ENCODE measurements around the gene FHOD3.

The FHOD3 gene

DNA sequence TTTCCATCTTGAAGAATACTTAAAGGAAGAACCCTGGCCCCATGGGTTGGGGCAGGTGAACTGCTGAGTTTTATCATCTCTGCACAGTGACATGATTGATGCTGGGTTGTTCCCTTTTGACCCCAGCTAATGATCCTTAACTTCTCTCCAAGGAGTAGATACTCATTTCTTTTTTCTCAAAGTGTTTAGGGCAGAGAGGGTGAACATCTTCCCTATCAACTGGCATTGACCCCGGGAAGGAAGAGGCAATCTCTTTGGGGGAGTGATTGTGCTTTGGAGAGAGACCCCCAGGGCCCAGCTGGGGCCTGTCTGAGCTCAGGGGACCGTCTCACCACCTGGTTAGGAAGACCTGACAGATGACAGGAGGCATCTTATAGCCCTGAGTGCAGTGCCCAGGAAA lies 190.6 kb downstream of the FHOD3 start:
- no peak for DNase-seq

DNA sequence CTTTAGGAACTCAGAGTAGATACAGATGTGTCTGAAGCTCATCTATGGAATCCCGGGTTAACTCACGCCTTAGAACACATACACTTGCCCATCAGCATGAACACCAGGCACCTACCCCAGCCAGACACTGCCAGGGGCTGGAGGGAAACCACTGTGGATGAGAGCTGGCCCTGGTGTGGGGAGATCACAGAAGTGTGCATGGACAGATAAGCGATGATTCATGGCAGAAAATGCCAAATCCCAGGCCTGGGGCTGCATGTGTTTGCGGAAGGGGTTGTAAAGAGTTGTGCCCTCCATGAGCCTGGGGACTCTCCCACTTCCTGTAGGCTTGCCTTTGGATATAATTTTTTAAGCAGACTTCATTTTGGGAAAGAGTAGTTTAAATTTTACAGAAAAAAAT lies 193.4 kb downstream of the FHOD3 start:
- DNase-seq = no peak

DNA sequence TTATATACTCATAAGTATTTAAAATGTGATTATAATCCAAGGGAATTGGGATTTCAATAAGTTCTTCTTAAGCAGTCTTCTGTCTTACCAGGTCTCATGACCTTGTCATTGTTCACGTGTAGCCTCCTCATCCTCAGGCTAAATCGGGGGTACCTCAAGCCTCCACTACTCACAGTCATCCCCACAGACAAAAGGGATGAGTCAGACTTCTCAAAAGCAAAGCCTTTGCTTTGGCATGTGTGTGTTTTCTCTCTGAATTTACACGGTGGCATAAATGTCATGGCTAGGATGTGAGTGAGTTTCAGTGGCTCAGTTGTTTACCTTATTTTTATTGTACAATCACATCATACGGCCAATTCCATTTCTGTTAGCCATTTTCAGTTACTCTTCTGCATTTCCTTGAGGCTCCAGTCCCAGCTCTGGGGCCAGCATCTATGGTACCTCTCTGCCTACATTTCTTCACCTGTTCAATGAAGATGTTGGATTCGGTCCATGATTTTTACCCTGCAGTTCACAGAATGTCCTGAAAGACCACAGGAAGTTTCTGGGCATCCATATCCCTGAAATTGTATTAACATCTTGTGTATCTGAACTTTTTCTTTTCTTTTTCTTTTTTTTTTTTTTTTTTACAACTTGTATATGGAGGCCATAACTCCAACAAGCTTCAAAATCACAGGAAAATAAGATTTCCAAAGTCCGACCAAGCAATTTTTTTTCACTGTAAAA lies 195.3 kb downstream of the FHOD3 start:
- no peak for DNase-seq

DNA sequence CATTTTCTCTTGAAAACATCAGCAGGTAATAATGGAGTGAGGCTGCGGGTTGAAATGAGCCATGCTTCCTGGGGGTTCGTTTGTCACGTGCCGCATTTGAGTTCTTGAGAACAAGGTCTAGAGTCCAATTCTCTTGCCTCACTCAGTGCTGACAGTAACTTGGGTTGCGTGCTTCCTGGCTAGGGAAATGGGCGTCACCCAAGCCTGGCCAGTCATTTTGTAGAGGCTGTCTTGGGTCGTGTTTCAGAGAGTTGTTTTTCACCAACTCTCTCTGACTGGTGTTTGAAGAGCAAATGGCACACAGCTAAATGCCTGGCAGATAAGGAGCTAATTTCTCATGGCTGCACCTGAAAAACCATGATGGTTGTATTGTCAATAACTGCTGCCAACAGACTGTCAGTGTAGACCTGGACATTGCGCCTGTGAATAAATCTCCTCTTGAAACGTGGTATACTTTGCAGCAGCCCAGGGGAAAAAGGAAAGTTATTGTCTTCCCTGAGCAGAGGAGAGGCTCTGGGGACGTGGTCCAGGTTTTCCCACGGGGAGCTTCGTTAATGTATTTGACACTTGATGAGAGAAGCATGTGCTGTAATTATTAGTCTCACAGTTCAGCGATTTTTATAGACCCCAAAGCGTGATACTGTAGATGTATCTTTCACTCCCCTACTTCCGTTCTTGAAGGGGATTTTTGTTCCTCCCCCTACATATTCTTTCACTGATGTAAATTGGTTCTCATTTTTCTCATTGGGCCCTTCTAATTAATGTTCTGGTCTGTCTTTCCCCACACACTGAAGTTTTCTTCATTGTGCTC lies 196.0 kb downstream of the FHOD3 start:
- DNase-seq = no peak

DNA sequence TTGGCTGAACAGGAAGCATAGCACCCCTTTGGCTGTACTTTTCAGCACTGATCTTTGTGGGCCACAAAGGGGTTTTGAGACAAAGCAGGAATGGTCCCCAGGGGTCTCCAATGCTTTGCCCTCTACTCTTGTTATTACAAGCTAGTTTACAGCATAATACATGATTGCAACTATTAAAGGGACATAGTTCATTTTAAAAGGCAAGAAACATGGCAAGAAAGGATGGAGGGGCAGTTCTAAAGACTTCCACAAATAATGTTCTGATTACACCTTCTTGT lies 196.6 kb downstream of the FHOD3 start:
- no peak for DNase-seq

DNA sequence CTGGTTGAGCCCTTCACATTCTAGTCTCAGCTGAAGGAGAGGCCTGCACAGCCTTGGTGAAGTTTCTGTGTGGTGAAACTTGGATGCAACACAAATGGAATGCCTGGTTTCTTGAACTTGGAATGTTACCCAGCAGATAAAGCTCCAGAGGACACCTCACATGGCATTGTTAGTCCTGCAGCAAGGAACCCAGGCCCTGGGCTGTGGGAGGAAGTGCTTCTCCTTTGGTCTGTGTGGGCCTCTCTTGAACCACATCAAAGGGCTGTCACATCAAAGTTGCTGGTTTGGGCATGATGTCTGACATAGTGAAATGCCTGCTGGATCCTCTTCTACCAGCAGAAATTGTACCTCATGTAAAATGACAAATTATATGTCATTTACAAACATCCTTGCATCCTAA lies 198.5 kb downstream of the FHOD3 start:
- no peak for DNase-seq

DNA sequence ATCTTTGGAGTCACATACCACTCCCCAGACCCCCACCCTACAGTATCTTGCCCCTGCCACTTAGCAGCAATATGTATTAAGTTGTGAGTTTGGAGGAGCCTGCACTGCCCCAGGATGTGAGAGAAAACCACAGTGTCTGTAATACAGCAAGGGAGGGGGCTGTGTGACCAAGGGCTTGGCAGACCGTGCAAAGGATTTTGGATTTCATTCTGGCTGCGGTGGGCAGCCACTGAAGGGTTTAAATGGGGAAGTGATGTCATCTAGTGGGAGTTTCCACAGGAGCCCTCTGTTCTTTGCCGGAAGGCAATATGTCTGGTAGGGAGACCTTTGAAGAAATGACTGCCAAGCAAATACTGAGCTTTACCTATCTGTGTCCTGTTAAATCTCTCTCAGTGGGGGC lies 202.4 kb downstream of the FHOD3 start:
- DNase-seq = no peak

DNA sequence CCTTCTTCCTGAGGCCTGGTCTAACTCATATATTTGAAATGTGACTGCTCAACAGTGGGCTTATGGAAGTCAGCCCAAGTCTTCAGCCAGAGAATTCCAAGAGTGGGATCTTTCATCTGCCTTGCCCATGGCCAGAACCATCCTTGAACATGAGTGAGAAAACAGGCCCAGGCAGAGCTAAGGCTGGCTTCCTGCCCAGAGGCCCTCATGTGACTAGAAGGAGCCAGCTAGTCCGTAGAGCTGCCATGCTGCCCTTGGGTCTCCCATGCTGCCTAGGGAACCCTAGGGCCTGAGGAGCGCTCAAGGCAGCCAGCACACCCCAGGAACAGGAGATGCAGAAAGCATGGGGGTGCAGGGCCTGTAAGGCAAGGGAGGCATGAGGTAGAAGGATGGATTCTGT lies 203.6 kb downstream of the FHOD3 start:
- no peak for DNase-seq

DNA sequence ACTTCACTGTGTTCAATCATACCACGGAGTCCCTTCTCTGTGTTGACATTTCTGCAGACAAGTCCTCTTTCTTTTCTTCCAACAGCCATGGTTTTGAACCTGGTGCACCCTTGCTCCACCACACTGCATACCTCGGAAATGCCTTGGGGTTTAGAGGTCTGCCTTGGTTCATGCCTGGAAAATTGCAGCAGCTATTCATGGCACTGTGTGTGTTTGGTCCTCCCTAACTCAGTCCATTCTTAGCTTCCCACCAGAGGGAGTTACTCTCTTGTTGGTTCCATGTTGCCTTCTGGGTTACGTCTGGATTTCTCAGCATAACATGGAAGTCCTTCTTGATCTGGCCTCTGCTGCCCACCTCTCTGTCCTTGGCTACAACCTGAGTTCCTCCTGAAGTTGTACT lies 206.0 kb downstream of the FHOD3 start:
- DNase-seq = no peak

DNA sequence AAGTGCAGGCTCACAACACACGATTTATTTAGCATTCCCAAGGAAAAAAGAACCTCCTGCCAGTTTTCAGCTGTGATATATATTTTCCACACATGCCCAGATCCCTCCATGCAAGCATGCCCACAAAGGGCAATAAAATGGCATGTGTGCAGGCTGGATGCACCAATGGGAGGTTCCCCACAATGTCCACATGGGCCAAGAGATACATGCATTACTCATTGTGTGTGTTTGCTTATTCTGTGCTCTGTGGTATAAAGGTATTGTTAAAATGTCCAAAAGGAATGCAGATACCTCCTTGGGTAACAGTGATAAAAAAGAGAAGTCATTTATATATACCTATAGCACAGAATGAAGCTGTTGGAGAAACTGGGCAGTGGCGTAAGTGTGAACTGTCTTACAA lies 207.4 kb downstream of the FHOD3 start:
- no peak for DNase-seq

DNA sequence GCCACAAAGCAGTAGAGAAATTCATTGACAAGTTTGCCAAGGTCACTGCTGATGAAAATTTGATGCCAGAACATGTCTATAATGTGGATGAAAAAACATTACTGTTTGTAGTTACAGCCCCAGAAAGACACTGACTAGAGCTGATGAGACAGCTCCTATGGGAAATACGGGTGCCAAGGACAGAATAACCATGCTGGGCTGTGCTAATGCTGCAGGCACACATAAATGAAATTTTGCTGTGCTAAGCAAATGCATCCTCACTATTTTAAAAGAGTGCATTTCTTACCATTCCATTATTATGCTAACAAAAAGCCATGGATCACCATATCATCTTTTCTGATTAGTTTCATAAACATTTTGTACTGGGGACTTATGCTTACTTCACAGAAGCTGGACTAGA lies 208.2 kb downstream of the FHOD3 start:
- DNase-seq = no peak

DNA sequence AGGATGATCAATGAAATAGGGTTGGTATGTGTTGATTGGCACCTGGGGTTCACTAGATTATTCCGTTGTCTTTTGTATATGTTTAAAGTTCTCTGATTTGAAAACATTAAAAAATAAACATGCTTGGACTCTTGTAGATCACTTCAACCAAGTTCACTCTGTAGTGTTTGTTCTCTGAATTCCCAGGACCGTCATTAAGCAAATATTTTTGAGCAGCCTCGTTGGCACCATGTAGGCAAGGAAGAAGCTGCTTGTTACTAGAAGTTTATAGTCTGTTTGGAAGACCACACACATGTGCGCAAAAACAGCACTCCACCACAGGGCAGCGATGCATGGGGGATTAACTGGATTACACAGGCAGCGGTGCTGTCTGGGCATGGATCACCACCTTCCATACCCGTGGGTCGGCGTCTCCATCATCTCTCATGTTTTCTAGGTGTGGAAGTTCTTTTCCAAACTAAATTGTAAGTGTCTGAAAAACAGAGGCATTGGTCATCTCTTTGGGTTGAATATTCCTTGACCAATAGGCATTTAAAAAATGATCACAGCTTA lies 212.2 kb downstream of the FHOD3 start:
- no peak for DNase-seq

DNA sequence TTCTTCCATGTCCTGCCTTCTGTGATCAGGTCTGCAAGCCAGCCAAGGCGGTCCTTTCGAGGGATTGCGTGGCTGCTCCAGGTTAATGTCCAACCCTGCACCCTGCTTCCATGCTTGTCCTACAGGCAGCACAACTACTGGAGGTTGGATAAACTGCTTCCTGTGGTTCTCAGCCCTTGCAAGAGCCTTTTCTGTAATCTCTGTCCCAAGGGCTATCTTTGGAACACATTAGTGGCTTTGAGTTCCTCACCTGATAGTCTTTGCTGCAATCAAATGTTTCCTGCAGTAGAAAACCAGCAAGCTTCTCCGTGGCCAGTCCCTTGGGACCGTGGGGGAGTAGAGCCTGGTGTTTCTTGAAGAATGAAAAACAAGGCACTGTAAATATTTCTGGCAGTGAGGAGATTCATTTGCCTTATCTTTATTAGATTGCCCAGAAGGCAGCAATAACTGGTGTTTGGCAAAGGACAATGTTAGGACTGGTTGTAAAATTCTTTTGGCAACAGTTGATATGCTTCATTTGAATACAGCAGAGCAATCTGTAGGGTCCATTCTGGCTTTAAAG lies 214.4 kb downstream of the FHOD3 start:
- no peak for DNase-seq

DNA sequence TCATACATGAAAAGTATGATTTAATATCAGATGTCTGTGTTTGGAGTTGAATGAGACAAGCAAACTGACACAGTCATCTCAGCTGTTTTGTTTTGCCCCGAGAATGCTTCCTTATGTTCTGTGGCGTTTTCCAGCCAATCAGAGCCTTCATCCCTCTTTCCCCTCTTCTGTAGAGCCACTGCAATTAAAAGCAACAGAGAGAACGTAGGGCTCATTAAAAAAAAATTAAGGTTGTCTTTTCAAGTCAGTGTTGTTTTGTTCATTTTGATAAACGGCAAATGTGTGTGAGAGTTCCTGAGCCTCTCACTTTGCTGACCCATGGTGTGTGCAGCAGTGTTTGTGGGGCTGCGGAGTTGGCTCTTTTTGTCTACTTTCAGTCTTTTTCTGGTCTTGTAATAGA lies 216.0 kb downstream of the FHOD3 start:
- DNase-seq = no peak

DNA sequence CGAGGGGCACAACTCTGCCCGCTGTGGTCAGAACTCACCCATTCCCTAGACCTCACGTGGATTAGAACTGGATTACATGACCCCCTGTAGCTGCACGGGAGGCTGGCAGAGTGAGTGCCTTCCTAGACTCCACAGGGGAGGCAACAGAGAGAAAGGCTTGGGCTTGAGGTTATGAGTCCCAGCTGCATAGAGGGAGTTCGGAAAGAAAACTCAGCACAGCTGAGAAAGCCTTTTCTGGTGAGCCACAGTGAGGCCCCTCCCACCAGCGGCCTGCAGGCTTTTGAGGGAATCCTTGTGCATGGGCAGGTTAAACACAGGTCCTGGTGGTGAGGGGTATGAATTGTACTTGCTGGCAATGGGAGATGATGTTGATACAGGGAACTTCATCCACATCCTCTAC lies 217.3 kb downstream of the FHOD3 start:
- DNase-seq = no peak

DNA sequence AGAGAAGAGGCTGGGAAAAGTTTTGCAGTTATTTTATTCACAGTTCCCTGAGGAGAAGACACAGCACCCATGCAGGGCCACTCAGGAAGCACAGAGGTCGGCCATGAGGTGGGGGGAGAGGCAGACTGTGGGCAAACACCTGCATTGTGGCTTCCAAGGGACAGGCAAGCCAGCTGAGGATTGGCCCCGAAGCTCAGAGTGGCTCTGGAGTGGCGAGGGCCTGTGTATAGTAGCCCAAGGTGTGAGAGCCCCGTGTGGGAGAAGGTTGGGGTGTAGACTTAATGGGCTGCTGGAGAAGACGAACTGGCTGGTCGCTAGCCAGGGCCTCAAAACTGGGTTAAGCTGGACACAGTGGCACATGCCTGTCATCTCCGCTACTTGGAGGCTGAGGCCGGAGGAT lies 218.7 kb downstream of the FHOD3 start:
- no peak for DNase-seq

DNA sequence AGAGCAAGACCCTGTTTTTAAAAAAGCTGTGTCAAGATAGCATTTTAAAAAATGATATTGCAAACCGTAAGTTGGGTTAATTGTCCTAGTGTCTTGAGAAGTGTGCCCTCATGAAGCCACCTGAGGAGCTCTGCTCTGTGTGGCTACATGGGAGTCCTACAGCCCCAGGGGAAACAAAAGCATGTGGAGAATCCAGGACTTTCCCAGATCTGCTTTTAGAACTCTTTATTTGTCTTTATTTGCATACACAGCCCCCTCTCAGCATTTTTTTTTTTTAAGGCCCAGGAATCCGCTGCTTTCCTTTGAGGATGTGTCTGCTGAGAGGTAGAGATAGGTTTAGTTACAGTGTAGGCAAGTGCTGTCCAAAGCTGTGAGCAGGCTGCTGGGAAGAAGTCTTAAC lies 219.2 kb downstream of the FHOD3 start:
- DNase-seq = no peak

DNA sequence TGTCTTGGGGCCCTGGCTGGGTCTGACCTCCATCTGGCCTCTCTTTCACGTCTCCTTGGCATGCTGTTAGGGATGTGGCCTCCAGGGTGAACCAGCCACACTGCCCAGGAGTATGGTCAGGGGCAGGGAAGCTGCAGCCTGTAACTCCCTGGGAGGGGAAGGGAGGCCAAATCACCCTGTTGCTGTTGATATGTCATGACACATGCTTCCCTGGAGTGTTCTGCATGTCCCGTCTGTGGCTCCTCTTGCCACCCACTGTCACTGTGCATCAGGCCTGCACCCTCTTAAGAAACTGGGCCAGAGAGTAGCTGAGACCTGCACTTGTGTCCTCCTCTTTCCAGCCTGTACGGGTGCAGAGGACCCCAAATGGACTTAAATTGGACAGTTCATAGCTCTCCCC lies 221.3 kb downstream of the FHOD3 start:
- DNase-seq = no peak

DNA sequence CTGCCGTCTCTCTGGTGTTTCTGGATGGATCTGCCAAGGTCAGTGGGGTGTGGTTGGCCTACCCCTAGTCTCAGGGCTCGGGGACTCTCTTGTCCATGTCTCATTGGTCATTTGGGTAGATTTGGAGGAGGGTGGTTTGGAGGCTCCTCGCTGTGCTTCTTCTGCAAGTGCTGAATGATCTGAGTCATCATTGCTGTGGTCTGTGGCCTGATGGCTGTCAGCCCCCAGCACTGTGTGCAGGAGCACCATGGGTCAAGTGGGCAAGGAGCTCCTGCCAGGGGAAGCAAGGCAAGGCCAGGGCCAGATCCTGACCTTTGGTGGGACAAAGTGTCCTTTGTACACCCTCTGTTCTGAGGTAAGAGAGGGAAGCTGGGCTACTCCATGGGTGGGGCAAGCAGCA lies 221.8 kb downstream of the FHOD3 start:
- DNase-seq = no peak

DNA sequence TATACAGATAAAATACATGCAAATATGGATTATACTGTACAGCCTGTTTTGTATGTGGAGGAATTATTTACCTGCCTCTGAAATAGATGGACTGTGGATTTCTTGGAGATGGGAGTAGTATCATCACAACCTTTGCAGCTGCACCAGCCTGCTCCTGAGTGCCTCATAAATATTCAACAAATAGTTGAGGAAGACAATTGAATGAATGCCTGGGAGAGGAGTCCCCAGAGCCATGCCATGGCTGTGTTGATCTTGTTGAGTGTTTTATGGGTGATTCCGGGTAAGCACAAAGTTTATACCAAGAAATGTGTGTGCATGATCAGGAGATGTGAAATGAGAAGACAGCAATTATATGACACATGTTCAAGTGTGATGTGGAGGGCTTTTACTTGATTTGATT lies 225.0 kb downstream of the FHOD3 start:
- no peak for DNase-seq

DNA sequence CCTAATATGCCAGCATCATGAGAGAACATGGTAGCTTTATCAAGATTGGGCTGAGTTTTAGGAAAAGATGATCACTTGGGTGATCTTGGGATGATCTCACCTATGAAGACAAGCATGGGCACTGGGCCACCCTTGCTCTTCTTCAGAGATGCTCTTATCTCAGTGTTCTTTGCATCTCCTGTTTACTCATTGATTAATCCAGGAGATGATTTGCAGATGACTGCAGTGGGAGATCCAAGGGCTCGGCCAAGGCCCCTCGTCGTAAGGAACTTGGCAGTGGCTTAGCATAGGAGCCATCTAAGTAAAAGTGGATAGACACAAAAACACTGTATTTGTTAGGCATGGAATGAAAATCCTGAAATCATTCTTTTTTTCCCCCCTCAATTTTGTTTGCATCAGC lies 228.4 kb downstream of the FHOD3 start:
- no peak for DNase-seq

DNA sequence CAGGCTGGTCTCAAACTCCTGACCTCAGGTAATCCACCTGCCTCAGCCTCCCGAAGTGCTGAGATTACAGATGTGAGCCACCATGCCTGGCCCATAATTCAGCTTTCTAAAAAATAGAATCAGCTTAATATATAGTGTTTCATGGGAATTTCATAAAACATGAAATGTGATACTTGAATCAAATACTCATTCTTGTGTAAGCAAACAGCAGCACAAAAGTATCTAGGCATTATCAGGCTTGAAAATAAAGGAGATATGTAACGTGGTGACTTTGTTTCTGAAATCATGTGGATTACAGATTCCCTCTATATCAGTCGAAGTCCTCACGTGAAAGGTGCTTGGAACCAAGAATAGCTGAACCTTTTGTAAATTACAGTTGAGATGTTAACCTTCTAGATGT lies 229.1 kb downstream of the FHOD3 start:
- DNase-seq = no peak

DNA sequence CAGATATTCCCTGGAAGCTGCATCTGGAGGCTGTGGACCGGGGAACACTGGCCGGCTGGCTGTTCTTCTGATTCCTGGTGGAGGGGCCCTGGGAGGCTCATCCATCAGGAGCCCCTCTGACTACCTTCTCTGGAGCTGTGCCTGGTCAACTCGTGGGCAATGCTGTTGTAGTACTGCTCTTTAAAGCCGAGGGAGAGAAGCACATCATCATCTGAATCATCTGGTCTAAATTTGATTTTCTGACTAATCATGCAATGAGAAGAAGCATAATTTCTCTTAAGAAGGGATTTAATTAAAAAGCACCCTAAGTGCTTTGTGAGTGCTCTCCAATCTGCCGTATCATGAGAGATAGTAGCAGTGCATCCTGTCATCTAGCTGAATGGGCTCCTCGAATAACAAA lies 229.5 kb downstream of the FHOD3 start:
- no peak for DNase-seq

DNA sequence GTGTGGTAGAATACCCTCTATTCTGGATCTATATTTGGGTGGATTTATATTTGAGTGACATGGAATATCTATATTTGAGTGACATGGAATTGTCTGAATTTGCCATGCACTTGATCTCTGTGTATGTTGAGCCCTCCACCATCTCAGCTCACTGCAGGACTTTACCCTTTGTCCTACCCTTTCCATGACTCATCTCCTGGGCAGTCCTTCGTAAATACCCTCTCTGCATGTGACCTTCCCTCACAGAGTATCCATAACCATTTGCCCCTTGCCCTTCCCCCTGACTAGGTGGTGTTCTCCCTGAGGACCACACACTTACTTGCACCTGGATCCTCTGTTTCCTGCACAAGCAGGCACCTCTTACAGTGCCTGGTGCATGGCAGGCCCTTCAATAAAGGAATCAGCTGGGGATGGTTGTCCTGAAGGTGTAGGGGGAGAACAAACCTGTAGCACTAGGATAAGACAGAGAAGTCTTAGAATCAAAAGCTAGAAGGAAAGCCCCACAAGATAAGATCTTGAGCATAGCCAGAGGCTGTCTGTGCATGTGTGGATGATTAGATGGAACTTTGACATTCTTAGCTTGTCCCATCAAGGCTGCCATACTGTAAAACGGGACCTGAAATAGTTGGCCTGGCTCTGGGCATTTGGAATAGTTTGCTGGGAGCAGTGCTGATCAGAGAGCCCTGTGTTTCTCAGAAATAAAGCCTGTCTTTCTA lies 230.4 kb downstream of the FHOD3 start:
- no peak for DNase-seq
